Middle frontal gyrus (tissue), 1 donor: Measurements from ENCODE around the gene IMMT.

Experiments
- DNase-seq: peaks from one replicate; pipeline ENCODE4 v3.0.0-alpha.2; 2015; ENCODE audit warnings: low spot score; ENCODE audit errors: extremely low spot score

IMMT gene

DNA sequence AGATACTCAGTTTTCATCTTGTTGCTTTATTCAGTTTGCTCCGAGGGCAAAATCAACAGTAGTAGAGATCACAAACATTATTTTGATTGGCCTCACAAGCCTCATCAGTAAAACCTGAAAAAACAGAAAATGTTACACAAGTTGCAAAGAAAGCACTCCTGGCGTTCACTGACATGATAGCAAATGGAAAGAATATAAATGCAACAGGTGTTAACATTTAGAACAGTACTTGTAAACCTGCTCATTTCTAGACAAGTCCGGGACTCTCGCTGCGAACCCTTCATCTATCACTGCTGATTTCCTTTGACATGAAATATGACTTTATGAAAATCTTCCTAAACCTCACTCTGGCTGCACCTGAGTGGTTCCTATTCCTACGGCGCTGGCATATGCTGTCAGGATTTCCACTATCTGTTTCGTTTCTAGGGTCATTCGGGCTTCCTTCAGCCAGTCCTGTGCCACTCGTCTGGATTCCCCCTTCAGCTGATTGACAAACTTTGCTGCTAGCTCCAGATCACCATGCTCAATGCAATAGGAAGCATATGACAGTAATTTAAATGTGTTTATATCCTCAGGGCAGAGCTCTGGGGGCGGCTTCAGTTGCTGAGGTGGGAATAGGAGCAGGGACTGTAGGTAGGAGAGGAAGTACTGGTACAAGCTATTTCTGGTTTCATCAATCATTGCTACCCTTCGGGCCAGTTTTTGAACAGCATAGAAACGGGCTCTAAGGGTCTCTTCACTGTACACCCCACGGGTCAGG, 51.2 kb downstream of the IMMT start:
- DNase-seq = no peak

DNA sequence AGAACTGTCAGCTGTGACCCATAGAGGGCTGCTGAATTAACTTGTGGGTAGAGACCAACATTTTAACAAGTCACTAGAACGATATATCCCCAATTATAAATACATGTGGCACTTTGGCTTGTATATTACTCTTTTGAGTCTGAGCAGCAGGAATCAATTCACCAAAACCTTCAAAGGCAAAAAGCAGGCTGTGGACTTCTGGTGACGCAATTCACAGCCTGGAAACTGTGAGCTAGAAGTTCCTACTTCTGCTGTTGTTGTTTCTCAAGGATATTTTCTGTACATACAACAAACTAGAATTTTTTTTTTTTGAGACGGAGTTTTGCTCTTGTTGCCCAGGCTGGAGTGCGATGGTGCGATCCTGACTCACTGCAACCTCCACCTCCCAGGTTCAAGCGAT, 52.0 kb downstream of the IMMT start:
- no peak for DNase-seq

DNA sequence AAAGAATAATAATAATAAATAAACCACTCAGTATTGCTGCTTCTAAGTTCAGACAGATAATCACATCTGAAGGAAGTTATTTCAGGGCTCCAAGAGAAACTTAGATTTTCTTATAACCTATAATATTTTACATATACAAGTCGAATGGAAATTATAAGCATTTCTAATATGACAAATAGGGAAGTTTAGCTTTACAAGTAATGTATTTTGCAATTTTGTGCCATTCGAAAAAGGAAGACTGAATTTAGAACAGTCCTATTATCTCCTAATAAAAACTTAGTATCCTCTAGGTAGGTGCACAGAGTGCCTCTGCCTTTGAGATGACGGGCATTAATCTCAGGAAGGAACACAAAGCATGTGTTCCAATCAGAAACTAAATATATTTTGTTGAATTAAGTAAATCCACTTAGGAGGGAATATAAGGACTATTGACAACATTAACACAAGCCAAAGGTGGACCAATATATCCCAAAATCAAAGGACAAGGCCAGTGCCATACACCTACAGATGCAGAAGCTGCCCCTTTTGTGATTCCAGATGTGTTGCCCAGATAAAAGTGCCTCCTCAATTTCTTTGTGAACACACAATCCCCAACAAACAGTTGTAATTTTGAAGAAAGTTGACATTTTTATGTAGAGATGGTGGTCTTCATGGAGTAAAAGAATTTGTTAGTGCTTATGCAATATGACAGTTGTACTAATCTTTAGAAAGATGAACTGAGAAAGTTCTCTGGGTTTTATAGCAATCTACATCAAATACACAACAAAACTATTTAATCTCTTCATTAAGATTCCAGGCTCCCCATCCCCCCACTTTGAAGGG, 52.6 kb downstream of the IMMT start:
- no peak for DNase-seq

DNA sequence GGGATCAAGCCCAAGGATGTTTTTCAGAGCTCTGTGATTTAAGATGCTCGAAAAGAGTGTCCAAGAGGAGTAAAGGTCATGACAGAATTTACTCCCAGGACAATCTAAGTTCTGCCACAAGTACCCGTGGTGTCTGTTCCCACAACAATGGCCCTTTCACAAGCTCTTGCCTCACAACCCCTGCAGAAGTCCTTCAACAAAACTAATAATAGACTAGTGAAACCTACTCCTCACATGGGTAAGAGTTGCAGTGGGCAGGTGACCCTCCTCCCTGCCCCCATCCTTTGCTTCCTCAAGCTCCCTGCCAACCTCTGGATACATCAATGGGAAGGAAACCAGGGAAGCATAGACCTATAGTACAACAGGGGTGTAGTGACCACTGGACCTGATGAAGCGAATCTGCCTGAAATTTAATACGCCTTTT, 54.3 kb downstream of the IMMT start:
- no peak for DNase-seq

DNA sequence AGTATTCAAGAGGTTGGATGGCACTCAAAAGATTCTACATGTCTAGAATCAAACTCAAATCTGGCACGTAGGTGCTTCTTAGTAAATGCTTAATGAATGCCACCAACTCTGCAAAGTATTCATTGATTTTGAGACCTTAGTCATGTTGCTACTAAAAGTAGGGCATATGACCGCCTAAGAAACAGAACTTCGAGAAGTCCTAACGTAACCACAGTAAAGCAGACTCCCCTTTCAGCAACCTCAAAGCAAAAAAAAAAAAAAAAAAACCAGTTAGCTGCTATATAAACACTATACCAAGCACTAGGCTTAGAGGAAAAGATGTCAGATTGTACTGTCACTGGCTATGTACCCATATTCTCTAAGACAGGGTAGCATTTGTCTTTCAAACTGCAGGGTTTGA, 55.3 kb downstream of the IMMT start:
- no peak for DNase-seq

DNA sequence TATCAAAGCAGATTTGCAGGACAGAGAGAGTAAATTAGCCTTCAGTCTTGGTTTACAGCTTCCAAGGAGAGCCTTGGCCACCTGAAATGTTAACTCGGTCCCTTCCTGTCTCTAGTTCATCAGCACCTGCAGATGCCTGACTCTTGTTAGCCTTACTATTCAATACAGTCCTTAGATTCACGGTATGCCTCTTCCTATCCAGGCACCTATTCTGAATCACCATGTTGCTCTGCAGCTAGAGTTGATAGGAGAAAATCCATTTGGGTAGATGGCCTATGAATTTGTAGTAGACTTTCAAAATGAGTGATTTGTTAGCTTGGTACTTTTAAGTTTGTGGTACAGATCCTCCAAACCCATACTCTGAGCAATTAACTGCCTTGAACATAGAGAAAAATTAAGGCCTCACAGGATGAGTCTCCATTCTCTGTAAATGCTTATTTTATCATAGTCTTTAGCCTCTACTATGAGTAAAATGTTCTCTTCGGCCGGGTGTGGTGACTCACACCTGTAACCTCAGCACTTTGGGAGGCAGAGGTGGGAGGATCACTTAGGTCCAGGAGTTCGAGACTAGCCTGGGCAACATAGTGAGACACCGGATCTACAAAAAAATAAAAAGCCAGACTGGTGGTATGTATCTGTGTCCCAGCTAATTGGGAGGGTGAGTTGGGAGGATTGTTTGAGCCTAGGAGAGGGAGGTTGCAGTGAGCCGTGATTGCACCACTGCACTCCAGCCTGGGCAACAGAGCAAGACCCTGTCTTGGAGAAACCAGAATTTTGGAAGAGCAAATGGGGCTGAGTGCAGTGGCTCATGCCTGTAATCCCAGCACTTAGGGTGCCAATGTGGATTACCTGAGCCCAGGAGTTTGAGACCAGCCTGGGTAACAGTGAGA, 56.3 kb downstream of the IMMT start:
- DNase-seq = no peak

DNA sequence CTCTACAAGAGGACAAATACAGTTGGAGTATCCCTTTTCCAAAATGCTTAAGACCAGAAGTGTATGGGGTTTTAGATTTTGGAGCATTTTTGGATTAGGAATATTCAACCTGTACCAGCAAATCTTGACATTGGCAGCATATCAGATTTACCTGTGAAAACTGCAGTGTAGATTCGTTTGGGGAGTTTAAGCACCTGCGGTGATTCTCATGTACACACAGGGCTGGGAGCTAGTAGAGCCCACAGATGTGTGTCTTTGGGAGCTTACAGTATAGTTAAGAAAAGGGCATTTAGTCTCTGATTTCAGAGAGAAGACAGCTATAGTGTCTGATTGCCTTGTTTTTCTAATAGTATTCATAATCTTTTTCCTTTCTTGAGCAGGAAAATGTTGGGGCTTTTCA, 59.1 kb downstream of the IMMT start:
- no peak for DNase-seq

DNA sequence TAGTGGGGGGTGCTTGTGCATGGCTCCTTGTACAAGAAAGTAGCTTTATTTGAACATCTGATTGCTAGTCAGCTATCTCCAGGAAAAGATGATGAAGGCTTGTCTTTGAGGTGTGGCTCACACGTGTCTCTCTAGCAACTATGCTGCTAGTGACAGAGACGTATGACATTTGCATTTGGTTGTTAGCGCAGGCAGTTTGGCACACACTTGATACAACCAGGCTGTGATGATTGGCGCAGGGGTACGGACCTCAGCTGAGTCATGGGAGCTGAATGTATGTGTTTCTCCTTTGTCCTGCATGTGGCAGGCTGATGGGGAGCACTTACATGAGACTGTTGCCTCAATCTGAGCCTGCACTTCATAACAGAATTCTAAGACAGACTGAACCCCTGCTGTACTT, 59.6 kb downstream of the IMMT start:
- no peak for DNase-seq

DNA sequence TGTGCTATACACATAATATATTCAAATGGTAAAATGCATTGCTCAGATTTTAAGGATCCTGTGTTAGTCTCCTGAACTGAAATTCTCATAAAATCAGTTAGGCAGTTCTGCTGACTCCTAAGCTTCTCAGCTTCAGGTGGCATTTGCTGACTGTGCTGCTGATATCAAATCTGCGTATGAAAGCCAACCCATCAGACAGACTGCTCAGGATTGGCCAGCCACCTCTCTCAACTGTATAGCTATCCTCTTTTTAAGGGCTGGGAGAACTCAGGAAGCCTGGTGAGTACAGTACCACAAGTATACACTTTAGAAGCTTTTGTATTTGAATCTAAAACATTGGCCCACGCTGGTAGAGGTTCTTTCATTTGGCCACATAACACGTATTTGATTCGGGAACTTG, 60.6 kb downstream of the IMMT start:
- DNase-seq = no peak

DNA sequence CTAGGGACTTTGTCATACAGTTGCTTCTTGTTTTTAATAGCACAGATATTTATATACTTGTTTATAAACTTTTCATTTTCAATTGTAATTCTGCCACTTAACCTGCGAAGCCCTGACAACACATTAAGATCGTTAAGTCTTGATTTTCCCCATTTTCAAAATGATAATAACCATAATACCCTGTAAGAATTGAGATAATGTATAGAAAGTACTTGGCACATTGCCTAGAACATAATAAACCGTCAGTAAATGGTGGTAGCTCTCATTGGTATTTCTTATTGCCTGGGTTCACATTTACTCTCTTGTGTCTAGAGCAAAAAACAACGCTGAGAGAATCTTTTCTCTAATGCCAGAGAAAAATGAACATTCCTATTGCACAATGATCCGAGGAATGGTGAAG, 70.6 kb downstream of the IMMT start:
- no peak for DNase-seq

DNA sequence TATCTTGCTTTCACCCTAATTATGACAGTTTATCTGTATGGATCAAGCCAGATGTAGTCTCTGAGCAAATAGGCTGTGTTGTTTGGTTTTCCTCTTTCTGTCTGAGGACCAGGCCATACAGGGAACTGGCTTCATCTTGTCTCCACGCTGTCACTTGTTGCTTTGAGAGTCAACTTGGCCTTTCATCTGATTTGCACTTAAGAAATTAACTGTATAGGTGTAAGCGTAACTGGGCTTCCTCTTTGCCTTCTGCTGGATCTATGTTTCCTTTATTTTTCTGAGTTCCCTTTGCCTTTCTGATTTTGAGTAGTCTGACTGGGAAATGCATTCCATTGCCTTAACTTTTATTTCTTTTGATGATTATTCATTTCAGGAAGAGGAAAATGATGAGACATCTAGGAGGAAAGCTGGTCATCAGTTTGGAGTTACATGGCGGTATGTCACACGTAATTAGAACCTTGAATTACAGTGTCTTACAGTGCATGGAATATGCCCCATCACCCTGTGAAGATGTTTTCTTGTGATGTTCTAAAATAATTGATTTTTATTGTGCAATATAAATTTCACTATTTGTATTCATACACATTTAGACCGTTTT, 71.8 kb downstream of the IMMT start:
- DNase-seq = no peak

DNA sequence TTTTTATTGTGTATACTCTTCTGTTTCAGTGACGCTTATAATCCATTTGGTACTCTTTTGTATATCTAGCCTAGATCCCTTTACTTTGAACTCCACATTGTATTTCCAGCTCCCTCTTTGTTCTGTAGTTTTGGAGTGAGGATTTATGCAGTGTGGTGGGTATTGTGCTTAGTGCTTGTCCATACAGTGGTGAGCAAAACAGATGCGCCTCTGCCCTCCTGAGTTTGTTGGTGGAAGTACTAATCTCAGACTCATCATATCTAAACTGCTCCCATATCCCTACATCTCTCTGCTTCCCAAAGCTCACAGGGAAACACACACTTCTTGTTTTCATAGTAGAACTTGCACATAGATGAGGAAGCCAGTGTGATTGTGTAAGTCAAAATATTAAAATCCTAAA, 77.1 kb downstream of the IMMT start:
- no peak for DNase-seq

DNA sequence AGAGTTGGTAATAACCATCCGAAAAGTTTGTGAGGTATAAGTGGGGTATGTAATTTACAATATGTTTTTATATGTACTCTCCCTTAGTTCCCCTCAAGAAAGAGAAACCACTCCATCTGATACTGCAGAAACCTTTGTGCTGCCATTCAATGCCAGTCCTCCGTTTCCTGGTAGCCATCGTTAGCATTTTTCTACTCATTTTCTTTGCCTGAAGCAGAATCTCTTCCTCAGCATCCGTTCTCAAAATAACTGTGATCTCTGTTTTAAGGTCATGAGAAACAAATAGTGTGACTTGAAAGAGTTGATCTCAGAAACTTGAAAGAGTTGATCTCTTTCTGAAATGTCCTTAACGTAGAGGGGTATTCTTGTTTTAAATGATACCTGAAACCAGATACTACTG, 88.2 kb downstream of the IMMT start:
- no peak for DNase-seq

DNA sequence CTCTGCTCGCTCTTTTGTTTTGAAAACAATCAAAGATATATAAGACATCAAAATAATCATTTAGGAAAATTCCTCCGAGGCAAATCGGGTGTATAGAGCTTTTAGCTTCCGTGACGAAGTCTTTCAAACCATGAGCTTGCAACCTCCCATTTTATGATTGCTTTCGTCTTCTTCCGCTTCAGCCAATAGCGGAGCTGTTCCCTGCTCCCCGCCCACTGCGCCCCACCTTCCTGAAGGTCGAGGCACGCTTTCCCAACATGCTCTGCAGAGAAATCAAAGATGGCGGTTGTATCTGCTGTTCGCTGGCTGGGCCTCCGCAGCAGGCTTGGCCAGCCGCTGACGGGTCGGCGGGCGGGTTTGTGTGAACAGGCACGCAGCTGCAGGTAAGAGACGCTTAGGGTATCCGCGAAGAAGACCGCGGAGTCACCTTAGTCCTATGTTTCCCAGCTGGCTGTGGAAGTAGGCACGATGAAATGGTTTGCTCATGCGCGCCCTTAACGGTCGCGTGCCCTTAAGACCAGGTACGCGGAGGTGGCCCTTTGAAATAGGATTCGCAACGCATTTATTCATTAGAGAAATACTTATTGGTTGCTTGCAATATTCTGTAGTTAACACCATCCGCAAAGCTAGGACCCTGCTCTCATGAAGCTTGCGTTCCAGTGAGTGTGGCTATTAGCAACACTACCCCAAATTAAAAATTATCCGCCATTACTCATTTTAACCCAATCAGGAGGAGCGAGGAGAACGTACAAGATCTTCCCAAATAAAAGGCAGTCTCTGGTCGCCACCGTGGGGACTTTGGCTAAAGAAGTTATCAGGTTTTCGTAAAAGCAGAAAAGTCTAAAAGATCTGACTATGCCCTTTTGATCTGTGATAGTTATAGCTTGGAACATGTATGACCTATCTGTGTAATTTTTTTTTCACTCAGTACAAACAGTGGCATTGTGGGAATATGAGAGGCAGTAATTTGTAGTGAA, 89.0 kb downstream of the IMMT start, which contains the start of gene PTCD3:
Gene PTCD3, plus strand, starts transcription at position 267 of the 977 bp plus-strand sequence. Its CDS starts 13 bp downstream, at position 280.
- peak; percentile 90 for DNase-seq

DNA sequence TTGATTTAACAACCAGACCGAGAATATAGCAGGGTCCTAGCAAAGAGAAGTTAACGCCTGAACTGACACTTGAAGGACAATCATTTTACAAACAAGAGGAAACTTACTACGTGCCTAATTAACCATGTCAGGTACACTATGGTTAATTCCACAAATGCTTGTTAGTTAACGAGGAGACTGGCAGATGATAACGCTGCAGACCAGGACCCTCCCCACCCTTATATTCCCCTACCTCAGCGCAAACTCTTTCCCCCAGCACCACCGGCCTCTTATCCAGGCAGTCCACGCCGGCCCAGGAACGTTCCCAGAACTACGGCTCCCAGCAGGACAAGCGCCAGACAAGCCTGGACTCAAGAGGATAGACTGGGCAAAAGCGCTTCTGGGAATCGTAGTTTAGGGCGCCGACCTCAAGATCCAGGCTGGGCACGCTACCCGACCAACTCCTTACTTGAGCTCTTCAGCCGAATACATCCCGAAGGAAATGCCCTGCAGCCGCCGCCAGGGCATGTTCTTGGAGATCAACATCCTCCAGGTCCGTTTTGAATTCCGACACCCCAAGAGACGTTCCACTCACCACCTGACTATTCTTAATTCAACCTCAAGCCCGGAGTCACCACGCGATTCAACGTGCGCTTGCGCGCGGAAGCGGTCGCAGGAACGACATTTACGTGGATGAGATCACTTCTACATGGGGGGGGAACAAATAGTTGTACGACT, 89.9 kb downstream of the IMMT start, which contains the start of gene POLR1A:
Gene POLR1A, minus strand, starts transcription at position 635 of the 717 bp plus-strand sequence. Its CDS starts 110 bp downstream, at position 525.
- peak; percentile 92 for DNase-seq

DNA sequence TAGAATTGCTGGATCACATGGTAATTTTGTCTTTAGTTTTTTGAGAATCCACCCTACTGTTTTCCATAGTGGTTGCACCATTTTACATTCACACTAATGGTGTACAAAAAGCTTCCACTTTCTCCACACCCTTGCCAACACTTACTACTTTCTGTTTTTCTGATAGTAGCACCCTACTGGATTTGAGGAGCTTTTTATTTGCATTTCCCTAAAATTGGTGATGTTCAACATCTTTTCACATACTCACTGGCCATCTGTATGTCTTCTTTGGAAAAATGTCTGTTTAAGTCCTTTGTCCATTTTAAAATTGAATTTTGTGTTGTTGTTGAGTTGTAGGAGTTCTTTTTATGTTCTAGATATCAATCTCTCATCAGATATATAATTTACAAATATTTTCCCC, 93.1 kb downstream of the IMMT start:
- no peak for DNase-seq

DNA sequence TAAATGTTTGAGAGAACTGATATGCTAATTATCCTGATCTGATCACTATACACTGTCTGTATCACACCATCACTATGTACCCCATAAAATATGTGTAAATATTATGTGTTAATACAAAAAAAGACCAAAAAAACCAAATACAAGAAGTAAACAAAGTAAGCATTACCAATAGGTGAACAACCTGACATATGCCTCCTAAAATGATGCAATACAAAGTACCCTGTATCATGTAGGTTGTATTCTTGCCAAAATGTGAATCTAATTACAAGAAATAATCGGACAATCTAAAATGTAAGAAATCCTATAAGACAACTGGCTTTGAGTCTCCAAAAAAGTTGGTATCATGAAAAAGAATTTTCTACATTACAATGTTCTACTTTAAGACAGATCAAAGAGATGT, 97.3 kb downstream of the IMMT start:
- DNase-seq = no peak

DNA sequence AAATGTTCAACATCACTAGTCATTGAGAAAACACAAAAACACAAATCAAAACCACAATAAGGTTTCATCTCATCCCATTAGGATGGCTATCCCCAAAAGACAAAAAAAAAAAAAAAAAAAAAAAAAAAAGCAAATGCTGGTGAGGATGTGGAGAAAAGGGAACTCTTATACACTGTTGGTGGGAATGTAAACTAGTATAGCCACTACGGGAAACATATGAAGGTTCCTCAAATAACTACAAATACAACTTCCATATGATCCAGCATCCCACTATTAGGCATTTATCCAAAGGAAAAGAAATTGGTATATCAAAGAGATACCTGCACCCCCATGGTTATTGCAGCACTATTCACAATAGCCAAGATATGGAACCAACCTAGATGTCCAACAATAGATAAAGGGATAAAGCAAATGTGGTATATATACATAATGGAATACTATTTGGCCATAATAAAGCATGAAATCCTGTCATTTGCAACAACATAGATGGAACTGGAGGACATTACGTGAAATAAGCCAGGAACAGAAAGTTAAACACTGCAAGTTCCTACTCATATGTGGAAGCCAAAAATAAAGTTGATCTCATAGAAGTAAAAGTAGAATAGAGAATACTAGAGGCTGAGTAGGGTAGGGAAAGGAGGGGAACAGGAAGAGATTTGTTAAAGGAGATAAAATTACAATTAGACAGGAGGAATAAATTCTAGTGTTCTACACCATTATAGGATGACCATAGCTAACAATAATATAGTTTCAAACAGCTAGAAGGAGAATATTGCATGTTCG, 98.0 kb downstream of the IMMT start:
- no peak for DNase-seq
